T-helper 2 cell treated with Interferon-gamma antibody and Interleukin-4, amounts not matched to agents 5 μg/mL and 100 μg/mL, for 36 hours (primary cell): ENCODE measurements around the gene TTC4.

ENCODE experiments used
- DNase-seq: peaks from one replicate; pipeline ENCODE4 v3.0.0; 2021; ENCODE audit warnings: low spot score
- H3K27ac Mint-ChIP-seq: one replicate; pipeline ENCODE4 v1.8.0; 2021; ENCODE audit warnings: mild to moderate bottlenecking, mixed read lengths
- H3K27me3 Mint-ChIP-seq: one replicate; pipeline ENCODE4 v1.8.0; 2021; ENCODE audit warnings: low read depth, mixed read lengths
- H3K36me3 Mint-ChIP-seq: one replicate; pipeline ENCODE4 v1.8.0; 2021; ENCODE audit warnings: low read depth, mixed read lengths
- H3K4me1 Mint-ChIP-seq: one replicate; pipeline ENCODE4 v1.8.0; 2021; ENCODE audit warnings: low read depth, mixed read lengths
- H3K4me3 Mint-ChIP-seq: one replicate; pipeline ENCODE4 v1.8.0; 2022; ENCODE audit warnings: mild to moderate bottlenecking, moderate library complexity, mixed read lengths
- H3K9me3 Mint-ChIP-seq: one replicate; pipeline ENCODE4 v1.8.0; 2021; ENCODE audit warnings: mixed read lengths

TTC4 gene, protein sequence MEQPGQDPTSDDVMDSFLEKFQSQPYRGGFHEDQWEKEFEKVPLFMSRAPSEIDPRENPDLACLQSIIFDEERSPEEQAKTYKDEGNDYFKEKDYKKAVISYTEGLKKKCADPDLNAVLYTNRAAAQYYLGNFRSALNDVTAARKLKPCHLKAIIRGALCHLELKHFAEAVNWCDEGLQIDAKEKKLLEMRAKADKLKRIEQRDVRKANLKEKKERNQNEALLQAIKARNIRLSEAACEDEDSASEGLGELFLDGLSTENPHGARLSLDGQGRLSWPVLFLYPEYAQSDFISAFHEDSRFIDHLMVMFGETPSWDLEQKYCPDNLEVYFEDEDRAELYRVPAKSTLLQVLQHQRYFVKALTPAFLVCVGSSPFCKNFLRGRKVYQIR

DNA sequence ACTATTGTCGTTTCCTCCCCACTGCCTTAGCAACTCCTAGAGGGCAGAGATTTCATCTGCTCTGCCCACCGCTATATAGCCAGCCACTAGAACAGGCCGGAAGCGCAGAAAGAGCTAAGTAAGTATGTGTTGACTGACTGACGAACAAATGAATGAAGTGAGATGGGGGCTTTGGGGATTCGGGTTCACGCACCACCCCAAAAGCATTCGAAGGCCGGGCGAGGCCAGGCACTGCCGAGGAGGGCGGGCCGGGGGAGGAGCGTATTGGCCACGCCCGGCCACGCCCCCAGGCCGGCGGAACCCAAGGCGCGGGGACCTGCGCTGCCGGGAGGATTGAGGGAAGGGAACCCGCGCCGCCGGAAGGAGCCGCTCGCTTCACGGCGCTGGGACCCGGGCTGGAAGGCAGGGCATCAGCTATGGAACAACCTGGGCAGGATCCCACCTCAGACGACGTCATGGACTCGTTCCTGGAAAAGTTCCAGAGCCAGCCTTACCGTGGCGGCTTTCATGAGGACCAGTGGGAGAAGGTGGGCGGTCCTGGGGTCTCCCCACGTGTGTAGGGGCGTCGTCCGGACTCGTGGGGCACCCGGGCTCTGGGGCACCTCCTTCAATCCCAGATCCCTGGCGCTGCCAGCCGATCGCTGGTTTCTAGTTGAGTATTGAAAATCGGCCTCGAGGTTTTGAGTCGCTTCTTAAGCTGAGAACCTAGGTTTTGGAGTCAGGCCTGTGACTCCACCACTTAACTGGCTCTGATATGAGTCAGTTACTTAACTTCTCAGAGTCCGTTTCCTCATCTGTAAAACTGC, at the start of gene TTC4:
TTC4 (plus strand) TSS at position 369 of the 806 bp plus-strand sequence; CDS start at position 417, 48 bp downstream.
- DNase-seq = peak; percentile 83
- peak within 1 kb of the TSS; percentile 87 for H3K27ac Mint-ChIP-seq
- no peaks in the 10 kb centered on the region for H3K27me3 Mint-ChIP-seq
- peak within 1 kb of the TSS; percentile 93 for H3K4me3 Mint-ChIP-seq
- peaks cover 15% of the 10 kb centered on the region for H3K36me3 Mint-ChIP-seq
- peaks cover 20% of the 10 kb centered on the region for H3K4me1 Mint-ChIP-seq
- H3K9me3 Mint-ChIP-seq = no peaks in the 10 kb centered on the region

DNA sequence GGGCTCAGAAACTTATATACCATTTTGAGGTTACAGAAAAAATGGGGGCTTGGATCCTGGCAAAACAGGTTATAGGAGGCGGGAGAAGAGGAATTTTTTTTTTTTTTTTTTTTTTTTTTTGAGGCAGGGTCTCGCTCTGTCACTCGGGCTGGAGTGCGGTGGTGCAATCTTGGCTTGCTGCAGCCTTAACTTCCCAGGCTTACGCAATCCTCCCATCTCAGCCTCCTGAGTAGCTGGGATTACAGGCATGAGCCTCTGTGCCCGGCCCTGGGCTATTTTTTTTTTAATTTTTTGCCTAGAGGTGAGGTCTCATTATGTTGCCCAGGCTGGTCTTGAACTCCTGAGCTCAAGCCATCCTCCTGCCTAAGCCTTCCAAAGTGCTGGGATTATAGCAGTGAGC, 49.3 kb upstream of the TTC4 start:
- no peak overlapping the region for H3K4me3 Mint-ChIP-seq
- no peak overlapping the region for H3K27ac Mint-ChIP-seq
- no peak for DNase-seq
- H3K36me3 Mint-ChIP-seq = no peaks in the 10 kb centered on the region
- H3K9me3 Mint-ChIP-seq = no peaks in the 10 kb centered on the region
- no peaks in the 10 kb centered on the region for H3K27me3 Mint-ChIP-seq
- no peaks in the 10 kb centered on the region for H3K4me1 Mint-ChIP-seq

GRCh38 chr1:54667797-54668196, 47.9 kb upstream of the TTC4 start:
- H3K27ac Mint-ChIP-seq = no peak overlapping the region
- no peak for DNase-seq
- peaks cover 3% of the 10 kb centered on the region for H3K27me3 Mint-ChIP-seq
- H3K36me3 Mint-ChIP-seq = no peaks in the 10 kb centered on the region
- no peak overlapping the region for H3K4me3 Mint-ChIP-seq
- peaks cover 6% of the 10 kb centered on the region for H3K4me1 Mint-ChIP-seq
- H3K9me3 Mint-ChIP-seq = no peaks in the 10 kb centered on the region

- no peaks in the 10 kb centered on the region for H3K9me3 Mint-ChIP-seq
- H3K4me3 Mint-ChIP-seq = no peak overlapping the region
- no peaks in the 10 kb centered on the region for H3K36me3 Mint-ChIP-seq
- H3K27ac Mint-ChIP-seq = no peak overlapping the region
- H3K4me1 Mint-ChIP-seq = peaks cover 6% of the 10 kb centered on the region
- DNase-seq = no peak
- H3K27me3 Mint-ChIP-seq = peaks cover 3% of the 10 kb centered on the region
These were observed 47.1 kb upstream of the TTC4 start for GRCh38 chr1:54668567-54668966.

GRCh38 chr1:54671985-54672608, 43.6 kb upstream of the TTC4 start:
- Mint-ChIP-seq H3K4me1 (peaks cover 6% of the 10 kb centered on the region), H3K27me3 (peaks cover 3% of the 10 kb centered on the region), H3K4me3 (no peak overlapping the region), H3K9me3 (no peaks in the 10 kb centered on the region), H3K27ac (peak overlapping the region; percentile 24), H3K36me3 (no peaks in the 10 kb centered on the region)
- peak; percentile 50 for DNase-seq

GRCh38 chr1:54678776-54679643, 36.7 kb upstream of the TTC4 start:
- Mint-ChIP-seq H3K4me1 (no peaks in the 10 kb centered on the region), H3K4me3 (no peak overlapping the region), H3K9me3 (no peaks in the 10 kb centered on the region), H3K27me3 (no peaks in the 10 kb centered on the region), H3K27ac (no peak overlapping the region), H3K36me3 (no peaks in the 10 kb centered on the region)
- DNase-seq = no peak

DNA sequence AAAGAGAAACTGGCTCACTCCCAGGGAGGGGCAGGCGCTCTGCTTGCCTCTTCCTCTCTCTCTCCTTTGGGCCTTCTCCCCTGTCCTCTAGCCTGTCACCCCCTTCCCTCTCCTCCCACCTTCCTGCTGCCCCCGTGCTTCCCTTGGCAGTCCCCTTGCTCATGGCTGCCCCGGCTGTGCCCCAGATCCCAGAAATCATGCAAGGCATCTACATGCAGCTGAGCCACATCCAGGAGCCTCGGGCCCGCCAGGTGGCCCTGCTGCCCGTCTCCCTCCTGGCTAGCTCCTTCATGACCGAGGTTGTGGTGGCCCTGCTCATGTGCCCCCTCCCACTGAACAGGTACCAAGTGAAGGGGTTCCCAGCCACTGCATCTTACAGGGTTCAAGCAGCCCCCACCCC, 36.0 kb upstream of the TTC4 start:
- no peaks in the 10 kb centered on the region for H3K9me3 Mint-ChIP-seq
- no peak overlapping the region for H3K27ac Mint-ChIP-seq
- H3K4me1 Mint-ChIP-seq = no peaks in the 10 kb centered on the region
- no peaks in the 10 kb centered on the region for H3K36me3 Mint-ChIP-seq
- no peaks in the 10 kb centered on the region for H3K27me3 Mint-ChIP-seq
- DNase-seq = no peak
- H3K4me3 Mint-ChIP-seq = no peak overlapping the region

- Mint-ChIP-seq H3K27me3 (no peaks in the 10 kb centered on the region), H3K9me3 (no peaks in the 10 kb centered on the region), H3K4me1 (no peaks in the 10 kb centered on the region), H3K4me3 (no peak overlapping the region), H3K36me3 (no peaks in the 10 kb centered on the region), H3K27ac (no peak overlapping the region)
- DNase-seq = no peak
These were observed 35.3 kb upstream of the TTC4 start for GRCh38 chr1:54680387-54680786.

DNA sequence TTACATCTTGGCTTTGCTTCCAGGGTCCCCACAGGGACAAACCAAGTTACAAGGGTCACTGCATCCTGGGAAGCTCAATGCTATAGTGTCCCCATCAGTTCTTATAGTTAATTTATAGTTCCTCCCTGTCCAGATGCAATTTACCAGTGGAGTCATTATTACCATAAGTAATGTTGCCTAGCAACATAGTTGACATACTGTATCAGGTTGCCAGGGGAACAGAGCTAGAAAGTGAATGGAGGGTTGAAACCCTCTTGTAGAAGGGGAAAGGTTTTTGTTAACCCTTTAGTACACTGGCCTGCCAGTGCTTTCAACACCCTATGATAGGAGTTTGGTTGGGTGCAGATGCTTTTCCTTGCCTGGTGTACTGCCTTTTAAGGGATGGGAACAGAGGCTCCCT, 34.3 kb upstream of the TTC4 start:
- DNase-seq = no peak
- H3K36me3 Mint-ChIP-seq = no peaks in the 10 kb centered on the region
- H3K27me3 Mint-ChIP-seq = no peaks in the 10 kb centered on the region
- no peaks in the 10 kb centered on the region for H3K4me1 Mint-ChIP-seq
- no peaks in the 10 kb centered on the region for H3K9me3 Mint-ChIP-seq
- no peak overlapping the region for H3K4me3 Mint-ChIP-seq
- no peak overlapping the region for H3K27ac Mint-ChIP-seq

DNA sequence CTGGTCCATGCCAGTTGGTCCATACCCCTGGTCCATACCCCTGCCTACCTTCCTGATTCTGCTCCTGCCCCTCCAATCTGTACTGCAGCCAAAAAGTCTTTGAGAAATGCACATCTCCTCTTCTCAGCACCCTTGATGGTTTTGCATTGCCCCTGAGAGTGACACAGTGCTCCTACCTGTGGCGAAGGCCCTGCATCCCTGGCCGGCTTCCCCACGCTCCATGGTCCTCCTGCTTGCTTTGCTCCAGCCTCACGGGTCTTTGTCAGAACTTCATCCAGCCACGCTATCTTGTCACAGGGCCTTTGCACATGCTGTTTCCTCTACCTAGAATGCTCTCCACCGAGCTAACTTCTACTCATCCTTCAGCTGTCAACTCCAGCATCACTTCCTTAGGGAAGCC, 32.2 kb upstream of the TTC4 start:
- no peaks in the 10 kb centered on the region for H3K9me3 Mint-ChIP-seq
- no peaks in the 10 kb centered on the region for H3K27me3 Mint-ChIP-seq

DNA sequence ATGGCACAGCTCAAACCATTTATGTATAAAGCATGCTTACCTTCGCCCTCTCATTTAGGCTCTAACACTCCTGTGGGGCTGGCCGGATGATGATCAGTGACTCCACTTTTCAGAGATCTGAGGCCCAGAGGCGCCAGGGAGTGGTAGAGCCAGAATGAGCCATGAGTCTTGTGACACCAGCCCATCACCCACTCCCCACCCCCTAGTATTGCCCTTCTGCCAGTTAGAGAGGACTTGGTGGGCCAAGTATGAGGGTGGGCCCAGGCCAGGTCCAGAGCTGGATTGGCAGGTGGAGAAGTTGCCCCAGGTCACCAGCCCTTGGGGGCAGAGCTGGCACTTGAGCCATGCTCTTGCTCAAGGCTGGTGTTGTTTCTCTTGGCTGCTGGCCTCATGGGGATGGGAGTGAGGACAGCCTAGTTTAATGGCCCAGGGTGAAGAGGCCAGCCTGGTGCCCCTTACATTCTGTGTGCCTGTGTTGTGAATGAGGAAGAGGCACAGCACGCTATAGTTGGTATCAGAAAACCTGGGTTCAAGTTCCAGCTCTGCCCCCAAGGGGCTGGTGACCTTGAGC, 30.2 kb upstream of the TTC4 start:
- DNase-seq = no peak
- Mint-ChIP-seq H3K27ac (no peak overlapping the region), H3K4me1 (no peaks in the 10 kb centered on the region), H3K36me3 (no peaks in the 10 kb centered on the region), H3K4me3 (no peak overlapping the region), H3K27me3 (no peaks in the 10 kb centered on the region), H3K9me3 (no peaks in the 10 kb centered on the region)

More for the DNA sequence above, 32.2 kb upstream of the TTC4 start:
- Mint-ChIP-seq H3K4me3 (no peak overlapping the region), H3K27ac (no peak overlapping the region), H3K4me1 (no peaks in the 10 kb centered on the region), H3K36me3 (no peaks in the 10 kb centered on the region)
- DNase-seq = no peak

GRCh38 chr1:54686155-54686554, 29.5 kb upstream of the TTC4 start:
- no peaks in the 10 kb centered on the region for H3K36me3 Mint-ChIP-seq

GRCh38 chr1:54694771-54695170, 20.9 kb upstream of the TTC4 start:
- no peaks in the 10 kb centered on the region for H3K4me1 Mint-ChIP-seq
- no peaks in the 10 kb centered on the region for H3K36me3 Mint-ChIP-seq
- H3K27me3 Mint-ChIP-seq = no peaks in the 10 kb centered on the region
- no peaks in the 10 kb centered on the region for H3K9me3 Mint-ChIP-seq
- H3K27ac Mint-ChIP-seq = no peak overlapping the region
- H3K4me3 Mint-ChIP-seq = no peak overlapping the region
- DNase-seq = no peak

More at GRCh38 chr1:54686155-54686554, 29.5 kb upstream of the TTC4 start:
- Mint-ChIP-seq H3K4me1 (no peaks in the 10 kb centered on the region), H3K9me3 (no peaks in the 10 kb centered on the region), H3K27me3 (no peaks in the 10 kb centered on the region), H3K4me3 (no peak overlapping the region), H3K27ac (no peak overlapping the region)
- DNase-seq = no peak
